OCI-LY3 (cell line): ENCODE results near the gene CYP2C8.

ENCODE experiments used
- EZH2phosphoT487 ChIP-seq: fragments of 200-600 bp; shearing (Covaris generic); IDR thresholded peaks from 2 replicates; pipeline ENCODE4 v1.6.1; 2018; ENCODE audit warnings: antibody characterized with exemption, mixed run types, low read depth
- TF ChIP-seq, protein P1 (sequence below): fragments of 200-600, 300-600 bp; sonication (generic); IDR thresholded peaks from 2 replicates; pipeline ENCODE4 v1.5.1; 2014; ENCODE audit warnings: antibody characterized with exemption, low read length, low read depth

DNA sequence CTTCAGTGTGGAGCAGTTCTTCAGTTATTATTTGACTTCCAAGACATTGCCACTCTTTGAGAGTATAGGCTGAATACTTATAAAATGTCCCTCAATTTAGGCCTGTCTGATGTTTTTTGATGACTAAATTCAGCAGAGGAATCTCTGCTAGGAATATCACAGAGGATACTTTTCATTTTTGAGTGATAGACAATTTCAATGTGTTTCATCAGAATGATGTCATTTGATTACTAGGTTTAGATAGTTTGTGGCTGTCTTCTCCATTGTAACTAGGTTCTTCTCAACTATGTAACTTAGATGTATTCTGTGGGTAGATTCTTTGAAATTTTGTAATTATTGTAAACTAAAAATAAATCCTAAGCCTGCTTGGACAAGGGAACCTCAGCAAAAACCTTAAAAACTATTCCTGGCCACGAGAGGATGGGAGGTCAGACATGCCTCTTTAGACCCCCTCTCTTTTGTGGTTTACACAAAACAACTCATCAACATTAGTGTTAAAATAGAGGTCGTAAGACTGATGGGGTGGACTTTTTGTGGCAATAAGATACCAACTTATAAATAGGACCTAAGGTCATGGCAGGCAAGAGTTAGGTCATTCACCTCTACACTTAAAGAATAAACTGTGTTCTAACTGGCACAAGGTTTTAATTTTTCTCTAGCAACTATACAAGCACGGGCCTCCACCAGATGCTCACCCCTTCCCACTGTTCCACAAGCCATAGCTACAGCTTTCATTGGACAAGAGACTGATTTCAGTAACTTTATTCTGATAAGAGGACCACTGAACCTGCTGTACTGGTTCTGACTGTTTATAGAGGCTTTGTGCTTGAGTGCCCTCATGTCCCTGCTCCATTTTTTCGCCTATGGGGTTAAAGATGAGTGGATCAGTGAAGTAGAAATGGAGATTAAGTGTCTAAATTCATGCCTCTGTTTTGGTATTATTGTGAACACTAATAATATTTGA is 33.7 kb downstream of the CYP2C8 start:
- TF ChIP-seq, protein P1, sequence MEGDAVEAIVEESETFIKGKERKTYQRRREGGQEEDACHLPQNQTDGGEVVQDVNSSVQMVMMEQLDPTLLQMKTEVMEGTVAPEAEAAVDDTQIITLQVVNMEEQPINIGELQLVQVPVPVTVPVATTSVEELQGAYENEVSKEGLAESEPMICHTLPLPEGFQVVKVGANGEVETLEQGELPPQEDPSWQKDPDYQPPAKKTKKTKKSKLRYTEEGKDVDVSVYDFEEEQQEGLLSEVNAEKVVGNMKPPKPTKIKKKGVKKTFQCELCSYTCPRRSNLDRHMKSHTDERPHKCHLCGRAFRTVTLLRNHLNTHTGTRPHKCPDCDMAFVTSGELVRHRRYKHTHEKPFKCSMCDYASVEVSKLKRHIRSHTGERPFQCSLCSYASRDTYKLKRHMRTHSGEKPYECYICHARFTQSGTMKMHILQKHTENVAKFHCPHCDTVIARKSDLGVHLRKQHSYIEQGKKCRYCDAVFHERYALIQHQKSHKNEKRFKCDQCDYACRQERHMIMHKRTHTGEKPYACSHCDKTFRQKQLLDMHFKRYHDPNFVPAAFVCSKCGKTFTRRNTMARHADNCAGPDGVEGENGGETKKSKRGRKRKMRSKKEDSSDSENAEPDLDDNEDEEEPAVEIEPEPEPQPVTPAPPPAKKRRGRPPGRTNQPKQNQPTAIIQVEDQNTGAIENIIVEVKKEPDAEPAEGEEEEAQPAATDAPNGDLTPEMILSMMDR = no peak
- TF ChIP-seq EZH2phosphoT487 = no peak
